GM23248 (cell line): ENCODE data around the gene GRB14.

Source experiments
- EZH2 ChIP-seq: fragments of 200-600 bp; sonication (generic); IDR thresholded peaks from 2 replicates; pipeline ENCODE4 v1.6.1; 2018; ENCODE audit warnings: antibody characterized with exemption, mild to moderate bottlenecking; ENCODE audit not compliant: insufficient read depth, poor library complexity, severe bottlenecking
- EZH2phosphoT487 ChIP-seq: fragments of 200-600 bp; sonication (generic); IDR thresholded peaks from 2 replicates; pipeline ENCODE4 v1.6.1; 2018; ENCODE audit warnings: antibody characterized with exemption, moderate library complexity, mild to moderate bottlenecking, low read depth; ENCODE audit not compliant: insufficient read depth

- TF ChIP-seq EZH2 (no peak), EZH2phosphoT487 (no peak)
These were observed 21.0 kb upstream of the GRB14 start for GRCh38 chr2:164642268-164642667.
